ENCODE measurements around the gene SEMA3C. TPM values are rescaled to one million over a fixed set of nuclear protein-coding genes. Genes with fewer than 3 reads are reported as not detected.

SEMA3C gene
- total RNA-seq, 1 experiment from 2014 or later = 232 TPM

DNA sequence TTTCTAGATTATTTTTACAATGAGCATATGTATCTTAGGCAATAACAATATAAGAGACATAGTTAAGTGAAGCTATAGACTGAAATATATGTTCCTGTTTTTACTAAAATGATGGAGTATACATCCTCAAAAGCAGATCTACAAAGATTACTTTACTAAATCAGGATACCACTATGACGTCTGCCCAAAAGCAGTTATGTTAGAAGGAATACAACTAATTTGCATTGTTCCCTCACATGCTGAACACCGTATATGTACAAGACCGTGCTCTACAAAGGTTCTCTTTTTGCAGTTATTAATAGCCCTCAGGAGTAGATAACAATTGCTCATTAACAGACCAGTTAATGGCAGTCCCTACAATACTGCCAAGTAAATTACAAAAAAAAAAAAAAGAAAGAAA is 143.0 kb downstream of the SEMA3C start:
- no peak for TF ChIP-seq TCF7L2 (IDR thresholded peaks at IDR 0.05; ENCODE audit: low read depth, low read length)
- no peak for TF ChIP-seq SIN3A (IDR thresholded peaks at IDR 0.05; ENCODE audit: borderline replicate concordance, insufficient read depth, low read depth, low read length)
- TF ChIP-seq, protein P1, sequence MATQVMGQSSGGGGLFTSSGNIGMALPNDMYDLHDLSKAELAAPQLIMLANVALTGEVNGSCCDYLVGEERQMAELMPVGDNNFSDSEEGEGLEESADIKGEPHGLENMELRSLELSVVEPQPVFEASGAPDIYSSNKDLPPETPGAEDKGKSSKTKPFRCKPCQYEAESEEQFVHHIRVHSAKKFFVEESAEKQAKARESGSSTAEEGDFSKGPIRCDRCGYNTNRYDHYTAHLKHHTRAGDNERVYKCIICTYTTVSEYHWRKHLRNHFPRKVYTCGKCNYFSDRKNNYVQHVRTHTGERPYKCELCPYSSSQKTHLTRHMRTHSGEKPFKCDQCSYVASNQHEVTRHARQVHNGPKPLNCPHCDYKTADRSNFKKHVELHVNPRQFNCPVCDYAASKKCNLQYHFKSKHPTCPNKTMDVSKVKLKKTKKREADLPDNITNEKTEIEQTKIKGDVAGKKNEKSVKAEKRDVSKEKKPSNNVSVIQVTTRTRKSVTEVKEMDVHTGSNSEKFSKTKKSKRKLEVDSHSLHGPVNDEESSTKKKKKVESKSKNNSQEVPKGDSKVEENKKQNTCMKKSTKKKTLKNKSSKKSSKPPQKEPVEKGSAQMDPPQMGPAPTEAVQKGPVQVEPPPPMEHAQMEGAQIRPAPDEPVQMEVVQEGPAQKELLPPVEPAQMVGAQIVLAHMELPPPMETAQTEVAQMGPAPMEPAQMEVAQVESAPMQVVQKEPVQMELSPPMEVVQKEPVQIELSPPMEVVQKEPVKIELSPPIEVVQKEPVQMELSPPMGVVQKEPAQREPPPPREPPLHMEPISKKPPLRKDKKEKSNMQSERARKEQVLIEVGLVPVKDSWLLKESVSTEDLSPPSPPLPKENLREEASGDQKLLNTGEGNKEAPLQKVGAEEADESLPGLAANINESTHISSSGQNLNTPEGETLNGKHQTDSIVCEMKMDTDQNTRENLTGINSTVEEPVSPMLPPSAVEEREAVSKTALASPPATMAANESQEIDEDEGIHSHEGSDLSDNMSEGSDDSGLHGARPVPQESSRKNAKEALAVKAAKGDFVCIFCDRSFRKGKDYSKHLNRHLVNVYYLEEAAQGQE (IDR thresholded peaks at IDR 0.05; ENCODE audit: insufficient read depth in 1 of 2, low read depth in 2 of 2, low read length in 1 of 2) = no peak
- TF ChIP-seq, protein P2, sequence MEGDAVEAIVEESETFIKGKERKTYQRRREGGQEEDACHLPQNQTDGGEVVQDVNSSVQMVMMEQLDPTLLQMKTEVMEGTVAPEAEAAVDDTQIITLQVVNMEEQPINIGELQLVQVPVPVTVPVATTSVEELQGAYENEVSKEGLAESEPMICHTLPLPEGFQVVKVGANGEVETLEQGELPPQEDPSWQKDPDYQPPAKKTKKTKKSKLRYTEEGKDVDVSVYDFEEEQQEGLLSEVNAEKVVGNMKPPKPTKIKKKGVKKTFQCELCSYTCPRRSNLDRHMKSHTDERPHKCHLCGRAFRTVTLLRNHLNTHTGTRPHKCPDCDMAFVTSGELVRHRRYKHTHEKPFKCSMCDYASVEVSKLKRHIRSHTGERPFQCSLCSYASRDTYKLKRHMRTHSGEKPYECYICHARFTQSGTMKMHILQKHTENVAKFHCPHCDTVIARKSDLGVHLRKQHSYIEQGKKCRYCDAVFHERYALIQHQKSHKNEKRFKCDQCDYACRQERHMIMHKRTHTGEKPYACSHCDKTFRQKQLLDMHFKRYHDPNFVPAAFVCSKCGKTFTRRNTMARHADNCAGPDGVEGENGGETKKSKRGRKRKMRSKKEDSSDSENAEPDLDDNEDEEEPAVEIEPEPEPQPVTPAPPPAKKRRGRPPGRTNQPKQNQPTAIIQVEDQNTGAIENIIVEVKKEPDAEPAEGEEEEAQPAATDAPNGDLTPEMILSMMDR (IDR thresholded peaks at IDR 0.05) = no peak
- intact Hi-C loops (cut with micrococcal nuclease; ENCODE audit: unreplicated experiment) (loop anchor here (1.0 kb wide), 1 partner anchor 66 kb away; no protein-coding TSS in a partner anchor), in situ Hi-C loops (cut with HindIII; ENCODE audit: low pct_unique_long_range_greater_than_20kb, low sequenced_read_pairs) (no loop called here)
- BruUV-seq (replicated peaks) = no TSS peak
- peak overlapping the region; percentile 63 for H3K27ac ChIP-seq (ENCODE audit: low read length)
- ChIA-PET CTCF (no interaction called here), POLR2A (no interaction called here)
- no peak overlapping the region for H3K4me3 ChIP-seq (ENCODE audit: low read depth in 2 of 2, low read length in 2 of 2)
- DNase-seq (ENCODE audit: low read depth, low spot score) (no peak), ATAC-seq (no peak)
- H3K36me3 ChIP-seq (ENCODE audit: control insufficient read depth, insufficient read depth, low read length) = peaks cover 5% of the 10 kb centered on the region; the same call in 1 of the 2 replicates
- H3K9me3 ChIP-seq (ENCODE audit: control insufficient read depth, insufficient read depth, low read depth, low read length) = no peaks in the 10 kb centered on the region
- peaks cover 40% of the 10 kb centered on the region for H3K4me1 ChIP-seq (ENCODE audit: control insufficient read depth, insufficient read depth, low read length)
- H3K27me3 ChIP-seq (ENCODE audit: control insufficient read depth, insufficient read depth, low read length) = no peaks in the 10 kb centered on the region

DNA sequence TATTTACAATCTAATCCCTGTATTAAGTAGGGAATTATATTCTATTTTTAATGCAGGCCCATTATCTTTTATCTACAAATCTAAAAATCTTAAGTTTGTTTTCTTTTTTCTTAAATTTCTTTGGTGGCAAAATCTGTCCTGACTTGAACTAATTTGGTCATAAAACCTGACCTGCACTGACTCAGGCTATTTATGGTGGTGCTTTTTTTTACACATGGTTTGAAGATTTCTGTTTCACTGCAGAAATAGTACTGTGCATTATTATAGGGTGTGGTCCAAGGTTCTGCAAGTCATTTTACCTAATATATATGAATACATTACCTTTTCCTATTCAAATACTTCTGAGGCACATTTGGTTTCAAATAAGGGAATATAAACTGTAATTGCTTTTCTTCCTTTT is 143.4 kb downstream of the SEMA3C start:
- no peak for DNase-seq (ENCODE audit: low read depth, low spot score)
- no TSS peak for BruUV-seq (replicated peaks)
- no peak for ATAC-seq

More for the DNA sequence above, 143.4 kb downstream of the SEMA3C start:
- POLR2A ChIA-PET = no interaction called here
- no peaks in the 10 kb centered on the region for H3K27me3 ChIP-seq (ENCODE audit: control insufficient read depth, insufficient read depth, low read length)
- CTCF ChIA-PET = no interaction called here
- intact Hi-C loops (cut with micrococcal nuclease; ENCODE audit: unreplicated experiment) (loop anchor here (1.0 kb wide), 1 partner anchor 67 kb away; no protein-coding TSS in a partner anchor), in situ Hi-C loops (cut with HindIII; ENCODE audit: low pct_unique_long_range_greater_than_20kb, low sequenced_read_pairs) (no loop called here)
- peaks cover 5% of the 10 kb centered on the region; the same call in 1 of the 2 replicates for H3K36me3 ChIP-seq (ENCODE audit: control insufficient read depth, insufficient read depth, low read length)
- H3K27ac ChIP-seq (ENCODE audit: low read length) = peak overlapping the region; percentile 74; the same call in 1 of the 2 replicates
- no peaks in the 10 kb centered on the region for H3K9me3 ChIP-seq (ENCODE audit: control insufficient read depth, insufficient read depth, low read depth, low read length)
- TF ChIP-seq, protein P1 (IDR thresholded peaks at IDR 0.05; ENCODE audit: insufficient read depth in 1 of 2, low read depth in 2 of 2, low read length in 1 of 2) = no peak
- TF ChIP-seq SIN3A (IDR thresholded peaks at IDR 0.05; ENCODE audit: borderline replicate concordance, insufficient read depth, low read depth, low read length) (no peak), POLR2AphosphoS5 (IDR thresholded peaks at IDR 0.05; ENCODE audit: low read depth, low read length) (no peak), TCF7L2 (IDR thresholded peaks at IDR 0.05; ENCODE audit: low read depth, low read length) (no peak)
- TF ChIP-seq, protein P2 (IDR thresholded peaks at IDR 0.05) = no peak
- H3K4me3 ChIP-seq (ENCODE audit: low read depth in 2 of 2, low read length in 2 of 2) = no peak overlapping the region
- peaks cover 41% of the 10 kb centered on the region for H3K4me1 ChIP-seq (ENCODE audit: control insufficient read depth, insufficient read depth, low read length)

Measured in Panc1 (cell line).